GM18520 (cell line): Measurements from ENCODE around the gene PRLHR.

ENCODE experiments used
- ATAC-seq: cut with Tn5 transposase; IDR thresholded peaks from one replicate; pipeline ENCODE4 v1.9.1; 2021; ENCODE audit not compliant: unreplicated experiment

PRLHR gene

DNA sequence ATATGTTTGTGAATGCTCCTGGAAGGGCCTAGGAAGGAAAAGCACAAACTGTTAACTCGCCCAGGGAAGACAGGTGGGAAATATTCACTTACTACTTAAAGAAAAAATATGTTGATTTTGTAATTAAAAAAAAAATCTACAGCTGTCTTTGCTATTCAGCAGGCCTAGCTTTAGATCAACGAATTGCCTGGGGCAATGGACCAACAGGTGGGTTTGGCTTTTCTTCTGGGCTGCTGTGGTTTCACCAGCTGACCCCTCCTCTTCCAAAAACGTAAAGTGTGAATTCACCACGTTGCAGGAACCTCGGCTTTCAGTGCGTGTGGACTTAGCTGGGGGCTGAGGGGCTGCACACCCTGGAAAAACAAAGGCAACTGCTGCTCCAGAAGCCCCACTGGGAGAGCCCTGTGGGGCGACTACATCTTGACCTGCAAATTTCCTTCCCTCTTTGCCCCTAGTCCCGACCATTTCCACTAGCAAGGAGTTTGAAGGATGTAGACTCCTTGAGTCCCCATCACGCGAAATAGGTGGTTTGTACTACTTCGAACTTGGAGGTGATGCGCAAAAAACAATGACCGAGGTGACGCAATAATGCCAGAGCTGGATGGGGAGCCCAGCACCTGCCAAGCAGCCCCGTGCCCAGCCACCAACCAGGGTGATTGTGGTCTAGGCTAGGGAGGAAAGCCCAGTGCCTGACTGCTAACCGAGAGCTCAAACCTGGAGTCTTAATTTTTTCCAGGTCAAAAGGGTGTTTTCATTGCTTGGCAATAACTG lies 7.4 kb downstream of the PRLHR start:
- ATAC-seq, result no peak

DNA sequence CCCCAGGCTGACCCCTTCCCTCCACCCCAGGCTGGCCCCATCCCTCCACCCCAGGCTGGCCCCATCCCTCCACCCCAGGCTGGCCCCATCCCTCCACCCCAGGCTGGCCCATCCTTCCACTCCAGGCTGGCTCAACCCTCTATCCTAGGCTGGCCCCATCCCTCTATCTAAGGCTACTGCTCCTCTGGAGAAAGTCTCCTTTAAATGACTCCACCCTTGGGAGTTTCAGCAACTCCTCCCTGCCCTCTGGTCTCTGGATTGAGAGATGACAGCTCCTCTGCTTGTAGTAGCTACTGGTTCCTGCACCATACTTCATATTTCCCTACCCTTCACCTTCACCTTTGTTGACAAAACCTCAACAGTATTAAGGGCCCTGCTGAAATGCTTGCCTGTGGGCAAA lies 8.5 kb downstream of the PRLHR start:
- no peak for ATAC-seq

DNA sequence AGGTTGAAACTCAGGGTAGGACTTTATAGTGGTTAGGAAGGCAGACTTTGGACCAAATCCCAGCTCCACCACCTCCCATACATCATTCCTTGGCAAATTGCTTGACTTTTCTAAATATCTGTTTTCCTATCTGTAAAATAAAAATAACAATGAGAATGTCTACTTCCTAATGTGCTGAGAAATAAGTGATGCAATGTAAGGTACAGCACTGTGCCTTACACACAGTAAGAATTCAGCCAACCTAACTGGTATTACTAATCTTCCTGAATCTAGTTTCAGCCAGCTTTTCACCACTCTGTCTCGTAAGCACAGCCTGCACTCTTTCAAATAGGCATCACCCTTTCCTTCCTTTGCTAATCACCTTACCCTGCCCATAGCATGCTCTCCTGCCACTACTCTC lies 9.7 kb downstream of the PRLHR start:
- no peak for ATAC-seq

GRCh38 chr10:118585234-118585633 lies 10.2 kb downstream of the PRLHR start:
- ATAC-seq, result no peak

DNA sequence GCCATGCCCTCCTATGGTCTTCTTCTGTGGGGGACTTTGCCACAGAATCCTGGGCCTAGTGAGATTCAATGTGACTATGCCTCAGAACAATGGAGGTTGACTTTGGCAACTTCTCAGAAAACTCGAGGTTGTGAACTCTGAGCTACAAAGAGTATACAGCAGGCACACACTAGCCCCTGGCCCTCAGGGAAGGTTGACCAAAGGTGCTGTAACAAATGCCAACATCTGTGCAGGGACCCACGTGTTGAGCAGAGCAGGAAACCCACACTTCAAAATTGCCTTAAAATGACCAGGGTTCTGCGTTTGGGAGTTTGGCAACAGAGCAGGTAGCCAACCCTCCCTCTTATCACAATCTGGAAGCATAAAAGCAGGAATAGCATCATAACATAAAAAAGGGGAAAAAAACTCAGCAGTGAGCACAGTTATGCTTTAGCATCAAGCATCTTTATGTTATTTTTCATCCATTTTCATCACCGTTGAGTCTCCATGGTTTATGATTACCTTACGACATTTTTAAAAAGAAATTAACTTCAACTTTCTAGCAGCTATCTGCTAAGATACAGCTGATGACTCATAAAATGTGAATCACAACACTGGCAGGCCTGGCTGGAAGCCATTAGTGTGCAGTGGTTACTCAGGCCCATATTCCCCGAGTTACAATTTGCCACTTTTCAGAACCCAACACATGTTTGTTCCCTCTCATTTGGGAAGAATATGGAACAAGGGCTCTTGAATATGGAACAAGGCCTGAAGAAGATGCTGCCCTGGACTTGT lies 11.1 kb downstream of the PRLHR start:
- ATAC-seq, result no peak

GRCh38 chr10:118583611-118584010 lies 11.8 kb downstream of the PRLHR start:
- no peak for ATAC-seq

- ATAC-seq, result no peak
Measured at GRCh38 chr10:118582511-118582910, 12.9 kb downstream of the PRLHR start.

DNA sequence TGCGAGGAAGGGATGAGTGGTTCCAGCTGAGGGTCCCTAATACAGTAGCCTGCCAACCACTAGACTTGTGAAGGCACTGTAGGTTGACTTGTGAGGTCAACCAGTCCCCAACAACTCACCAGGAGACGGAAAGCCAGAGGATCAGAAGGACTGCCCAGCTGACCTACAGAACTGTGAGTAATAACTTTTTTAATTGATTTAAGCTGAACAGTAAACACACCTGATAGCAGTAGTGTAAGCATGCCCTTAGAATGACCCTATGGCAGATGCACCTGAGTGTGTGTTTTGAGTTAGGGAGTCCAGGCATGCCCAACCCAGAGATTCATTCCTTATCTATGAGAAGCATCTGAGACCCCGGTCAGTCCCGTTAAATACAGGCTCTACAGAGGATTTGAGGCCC lies 14.1 kb downstream of the PRLHR start:
- ATAC-seq, result no peak

GRCh38 chr10:118580702-118581101 lies 14.7 kb downstream of the PRLHR start:
- ATAC-seq, result no peak

GRCh38 chr10:118573512-118573911 lies 21.9 kb downstream of the PRLHR start:
- no peak for ATAC-seq

DNA sequence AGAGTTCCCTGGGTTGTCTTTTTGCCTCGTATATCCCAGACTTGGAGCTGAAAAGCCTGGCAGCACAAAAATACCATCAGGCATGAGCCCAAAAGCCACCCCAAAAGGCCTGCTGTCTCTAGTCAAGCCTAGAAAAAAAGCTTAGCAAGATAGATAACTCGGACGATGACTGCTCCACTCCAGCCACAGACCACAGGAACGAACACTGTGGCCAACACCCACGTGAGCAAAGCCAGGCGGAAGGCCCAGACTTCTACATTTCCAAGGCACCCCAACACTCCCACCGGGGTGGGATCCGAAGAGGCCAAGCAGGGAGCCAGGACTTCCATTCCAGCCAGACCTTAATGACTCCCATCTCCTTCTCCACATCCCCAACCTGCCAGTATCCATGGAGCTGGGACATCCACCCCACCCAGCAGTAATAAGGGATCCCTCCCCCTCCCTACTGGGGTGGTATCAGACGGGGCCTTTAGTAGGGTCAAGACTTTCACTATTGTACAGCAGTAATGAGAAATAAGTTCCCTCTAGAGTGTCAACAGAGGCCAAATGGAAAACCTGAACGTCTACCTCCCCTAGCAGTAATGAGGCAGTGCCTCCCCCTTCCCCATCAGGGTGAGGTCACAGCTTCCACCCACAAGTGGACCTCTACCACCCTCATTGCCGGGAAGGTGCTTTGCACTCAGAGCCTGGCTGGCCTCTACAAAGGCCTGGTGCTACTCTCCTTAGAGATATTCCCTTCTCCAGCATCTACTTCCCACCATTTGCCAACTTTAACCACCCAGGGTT lies 23.0 kb downstream of the PRLHR start:
- no peak for ATAC-seq

DNA sequence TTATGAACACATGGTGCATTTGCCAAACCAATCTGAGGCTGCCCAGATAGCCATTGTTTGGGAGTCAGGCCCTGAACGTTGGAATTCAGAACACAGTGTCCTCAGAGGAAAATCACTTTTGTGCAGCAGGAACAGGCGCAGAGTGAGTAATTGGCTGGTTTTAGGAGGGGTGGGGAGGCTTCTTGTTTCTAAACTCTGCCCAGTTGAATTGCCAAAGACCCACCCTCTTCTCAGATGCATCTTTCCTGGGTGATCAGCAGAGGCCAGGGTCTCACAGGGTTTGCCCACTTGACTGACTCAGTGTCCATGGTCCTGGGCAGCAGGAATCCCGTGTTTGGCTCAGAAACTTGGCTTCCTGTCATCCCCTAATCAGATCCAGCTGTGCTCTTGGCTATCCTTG lies 24.3 kb downstream of the PRLHR start:
- no peak for ATAC-seq

GRCh38 chr10:118570591-118570990 lies 24.9 kb downstream of the PRLHR start:
- ATAC-seq, result no peak

DNA sequence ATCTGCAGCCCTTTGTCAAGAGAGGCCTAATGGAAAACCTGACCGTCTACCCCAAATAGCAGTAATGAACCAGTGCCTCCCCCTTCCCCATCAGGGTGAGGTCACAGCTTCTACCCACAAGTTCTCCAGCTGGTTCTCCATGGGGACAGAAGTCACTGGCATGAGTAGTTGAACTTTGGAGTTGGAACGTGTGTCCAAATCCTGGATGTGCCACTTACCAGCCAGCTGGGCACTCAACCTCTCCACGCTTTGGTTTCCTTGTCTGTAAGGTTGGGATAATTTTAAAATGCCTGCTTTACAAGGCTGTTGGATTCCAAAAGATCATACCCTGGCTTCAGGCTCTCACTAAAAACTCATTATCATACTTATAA lies 25.6 kb downstream of the PRLHR start:
- no peak for ATAC-seq

DNA sequence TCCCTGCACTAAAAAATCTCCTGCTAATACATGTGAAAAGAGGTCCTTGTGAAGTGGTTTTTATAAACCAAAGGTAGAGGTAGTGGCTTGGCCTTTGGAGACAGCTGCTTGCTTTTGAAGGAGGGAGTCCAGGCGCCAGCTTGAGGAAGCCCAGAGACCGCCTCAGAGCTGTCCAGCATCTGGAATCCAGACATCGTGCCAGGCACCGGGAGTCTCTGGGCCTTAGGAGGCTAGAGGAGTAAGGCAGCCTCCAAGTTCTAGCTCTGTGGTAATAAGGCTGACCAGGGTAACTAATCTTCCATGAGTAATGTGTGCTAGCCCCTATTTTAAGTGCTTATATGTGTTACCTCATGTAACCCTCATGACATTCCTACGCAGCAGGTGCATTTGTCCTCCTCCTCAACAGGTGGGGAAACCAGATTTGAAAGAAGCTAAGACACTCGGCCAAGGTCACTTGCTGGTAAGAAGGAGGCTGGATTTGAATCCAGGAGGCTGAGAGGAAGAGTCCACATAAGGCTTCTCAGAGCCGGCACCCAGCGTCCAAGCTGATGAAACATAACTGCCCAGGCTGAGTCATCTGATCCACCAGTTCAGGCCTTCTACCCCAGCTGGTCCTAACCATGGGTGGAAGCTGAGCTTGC lies 26.1 kb downstream of the PRLHR start:
- no peak for ATAC-seq

GRCh38 chr10:118568327-118568848 lies 27.1 kb downstream of the PRLHR start:
- ATAC-seq, result no peak

DNA sequence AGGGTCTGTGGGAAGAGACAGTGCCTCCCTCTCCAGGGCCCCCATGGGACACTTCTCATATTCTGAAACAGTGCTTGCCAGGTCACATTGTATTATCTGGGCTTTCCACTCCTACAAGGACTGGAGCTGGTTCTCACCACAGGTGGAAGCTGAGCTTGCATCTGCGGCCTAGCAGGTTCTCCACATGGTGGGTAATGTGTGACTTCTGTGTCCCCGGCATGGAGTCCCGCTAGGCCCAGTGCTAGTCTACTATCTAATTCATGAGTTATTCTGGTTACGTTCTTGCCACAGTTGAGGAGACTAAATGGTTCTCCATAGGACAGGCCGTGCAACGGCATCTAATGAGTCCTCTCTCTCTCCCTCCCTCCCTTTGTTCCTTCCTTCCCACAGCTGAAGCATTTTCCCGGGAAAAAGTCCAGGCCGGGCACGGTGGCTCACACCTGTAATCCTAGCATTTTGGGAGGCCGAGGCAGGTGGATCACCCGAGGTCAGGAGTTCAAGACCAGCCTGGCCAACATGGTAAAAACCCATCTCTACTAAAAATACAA lies 27.7 kb downstream of the PRLHR start:
- no peak for ATAC-seq

GRCh38 chr10:118566911-118567310 lies 28.5 kb downstream of the PRLHR start:
- ATAC-seq, result no peak

GRCh38 chr10:118565301-118566075 lies 30.0 kb downstream of the PRLHR start:
- no peak for ATAC-seq

GRCh38 chr10:118564652-118565051 lies 30.8 kb downstream of the PRLHR start:
- ATAC-seq, result no peak
